A673 (cell line): ENCODE data around the gene WDR27. TPM values are rescaled to one million over a fixed set of nuclear protein-coding genes. Genes with fewer than 3 reads are reported as not detected.

Experiments used
- BruUV-seq: library from RNA; stranded (reverse); fragments of 400-500 nt; replicated peaks from 2 replicates; lab custom pipeline; 2021; lab: Mats Ljungman, UMichigan
- CTCF ChIA-PET: fragments of 300-600 bp; sonication (Branson Sonifier 250); formaldehyde crosslinking; loops from one replicate; lab custom pipeline; 2022; ENCODE audit warnings: antibody characterized with exemption; lab: Charles Lee
- POLR2A ChIA-PET: fragments of 300-600 bp; sonication (Branson Sonifier 250); formaldehyde crosslinking; loops from one replicate; lab custom pipeline; 2022; ENCODE audit warnings: antibody characterized with exemption; ENCODE audit not compliant: low non-redundant PET; lab: Charles Lee
- DNase-seq: peaks from one replicate; pipeline ENCODE4 v3.0.0-alpha.2; 2015; ENCODE audit warnings: low spot score
- H3K27ac ChIP-seq: fragments of 200-600 bp; sonication (generic); 2 replicates; pipeline ENCODE4 v1.5.1; 2016; ENCODE audit warnings: mixed run types, low read depth, mild to moderate bottlenecking, mixed read lengths, antibody characterized with exemption, low read length; ENCODE audit not compliant: poor library complexity, severe bottlenecking
- H3K27me3 ChIP-seq: fragments of 200-600 bp; sonication (generic); replicated peaks from 2 replicates; pipeline ENCODE4 v1.6.1; 2017; ENCODE audit warnings: mixed run types, low read depth, mild to moderate bottlenecking, mixed read lengths, antibody characterized with exemption, low read length; ENCODE audit not compliant: insufficient read depth, poor library complexity
- H3K36me3 ChIP-seq: fragments of 200-600 bp; sonication (generic); 2 replicates; pipeline ENCODE4 v1.6.1; 2016; ENCODE audit warnings: mixed run types, mild to moderate bottlenecking, mixed read lengths, antibody characterized with exemption, low read length; ENCODE audit not compliant: insufficient read depth, poor library complexity, severe bottlenecking
- H3K4me1 ChIP-seq: fragments of 200-600 bp; sonication (generic); 2 replicates; pipeline ENCODE4 v1.6.1; 2017; ENCODE audit warnings: mixed run types, mild to moderate bottlenecking, mixed read lengths, antibody characterized with exemption, low read length; ENCODE audit not compliant: insufficient read depth, poor library complexity, severe bottlenecking
- H3K4me3 ChIP-seq: fragments of 200-600 bp; sonication (generic); 2 replicates; pipeline ENCODE4 v1.5.1; 2016; ENCODE audit warnings: low read depth, mixed run types, mild to moderate bottlenecking, mixed read lengths, low read length; ENCODE audit not compliant: poor library complexity, severe bottlenecking
- H3K9me3 ChIP-seq: fragments of 200-600 bp; sonication (generic); 2 replicates; pipeline ENCODE4 v1.6.1; 2016; ENCODE audit warnings: mixed run types, low read depth, mild to moderate bottlenecking, mixed read lengths, antibody characterized with exemption, low read length; ENCODE audit not compliant: poor library complexity, severe bottlenecking
- EZH2 ChIP-seq: fragments of 200-600 bp; sonication (generic); IDR thresholded peaks from 2 replicates; pipeline ENCODE4 v1.6.1; 2017; ENCODE audit warnings: borderline replicate concordance, low read depth, mild to moderate bottlenecking, mixed read lengths, antibody characterized with exemption, low read length; ENCODE audit not compliant: poor library complexity, severe bottlenecking
- intact Hi-C: fragments of 100-400 bp; cut with micrococcal nuclease; formaldehyde crosslinking; loops from one replicate; pipeline ENCODE4 v1.10.0; 2022; ENCODE audit not compliant: unreplicated experiment
- total RNA-seq: library from RNA; stranded (reverse); gene quantifications from 2 replicates; pipeline ENCODE4 v1.2.3, GENCODE V29; 2021
- TF ChIP-seq, protein P1 (sequence below): fragments of 300-800, 200-600 bp; sonication (generic); conservative IDR thresholded peaks from 2 replicates; pipeline ENCODE4 v1.5.1; 2017; ENCODE audit warnings: low read depth, mild to moderate bottlenecking, antibody characterized with exemption, low read length, moderate library complexity, mixed read lengths

WDR27 gene
- total RNA-seq, 1 experiment from 2014 or later, result 77.3 TPM

- H3K27ac ChIP-seq, result no peak overlapping the region
- no peaks in the 10 kb centered on the region for H3K27me3 ChIP-seq
- ChIA-PET CTCF (no interaction called here), POLR2A (no interaction called here)
- H3K4me1 ChIP-seq, result no peaks in the 10 kb centered on the region
- TF ChIP-seq, protein P1, sequence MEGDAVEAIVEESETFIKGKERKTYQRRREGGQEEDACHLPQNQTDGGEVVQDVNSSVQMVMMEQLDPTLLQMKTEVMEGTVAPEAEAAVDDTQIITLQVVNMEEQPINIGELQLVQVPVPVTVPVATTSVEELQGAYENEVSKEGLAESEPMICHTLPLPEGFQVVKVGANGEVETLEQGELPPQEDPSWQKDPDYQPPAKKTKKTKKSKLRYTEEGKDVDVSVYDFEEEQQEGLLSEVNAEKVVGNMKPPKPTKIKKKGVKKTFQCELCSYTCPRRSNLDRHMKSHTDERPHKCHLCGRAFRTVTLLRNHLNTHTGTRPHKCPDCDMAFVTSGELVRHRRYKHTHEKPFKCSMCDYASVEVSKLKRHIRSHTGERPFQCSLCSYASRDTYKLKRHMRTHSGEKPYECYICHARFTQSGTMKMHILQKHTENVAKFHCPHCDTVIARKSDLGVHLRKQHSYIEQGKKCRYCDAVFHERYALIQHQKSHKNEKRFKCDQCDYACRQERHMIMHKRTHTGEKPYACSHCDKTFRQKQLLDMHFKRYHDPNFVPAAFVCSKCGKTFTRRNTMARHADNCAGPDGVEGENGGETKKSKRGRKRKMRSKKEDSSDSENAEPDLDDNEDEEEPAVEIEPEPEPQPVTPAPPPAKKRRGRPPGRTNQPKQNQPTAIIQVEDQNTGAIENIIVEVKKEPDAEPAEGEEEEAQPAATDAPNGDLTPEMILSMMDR, result no peak
- TF ChIP-seq EZH2, result no peak
- no peak for DNase-seq
- H3K9me3 ChIP-seq, result no peaks in the 10 kb centered on the region
- BruUV-seq, result no TSS peak
- H3K36me3 ChIP-seq, result no peaks in the 10 kb centered on the region
- H3K4me3 ChIP-seq, result no peak overlapping the region
- intact Hi-C loops, result no loop called here
These were observed 66.5 kb downstream of the WDR27 start for GRCh38 chr6:169635345-169635744.

DNA sequence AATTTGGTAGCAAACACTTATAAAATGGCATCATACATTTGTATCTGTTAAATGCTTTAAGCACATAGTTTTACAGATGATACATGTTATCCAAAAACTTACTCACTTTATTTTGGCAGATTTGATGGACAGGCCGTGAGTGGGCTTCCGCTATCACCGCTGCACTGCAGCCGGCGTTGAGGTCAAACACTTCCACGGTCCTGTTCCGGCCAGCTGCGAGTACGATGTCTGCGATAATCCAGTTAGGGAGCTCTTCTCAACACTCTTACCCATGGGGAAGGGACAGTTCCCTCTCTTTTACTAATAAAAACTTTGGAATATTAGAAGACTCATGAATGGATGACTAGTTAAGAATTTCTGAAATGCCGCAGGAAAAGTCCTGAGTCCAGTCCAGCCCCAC lies 69.0 kb downstream of the WDR27 start:
- H3K27me3 ChIP-seq, result no peaks in the 10 kb centered on the region
- CTCF ChIA-PET, result no interaction called here
- no peak overlapping the region for H3K4me3 ChIP-seq
- intact Hi-C loops, result no loop called here
- H3K9me3 ChIP-seq, result no peaks in the 10 kb centered on the region
- H3K36me3 ChIP-seq, result no peaks in the 10 kb centered on the region
- H3K4me1 ChIP-seq, result no peaks in the 10 kb centered on the region
- TF ChIP-seq, protein P1, result no peak
- no peak for TF ChIP-seq EZH2
- POLR2A ChIA-PET, result no interaction called here
- no TSS peak for BruUV-seq
- no peak for DNase-seq
- no peak overlapping the region for H3K27ac ChIP-seq

- Histone ChIP-seq H3K4me3 (no peak overlapping the region), H3K27me3 (no peaks in the 10 kb centered on the region), H3K9me3 (no peaks in the 10 kb centered on the region), H3K36me3 (no peaks in the 10 kb centered on the region), H3K4me1 (no peaks in the 10 kb centered on the region), H3K27ac (no peak overlapping the region)
- TF ChIP-seq, protein P1, result no peak
- no peak for TF ChIP-seq EZH2
- CTCF ChIA-PET, result no interaction called here
- intact Hi-C loops, result no loop called here
- POLR2A ChIA-PET, result no interaction called here
- DNase-seq, result no peak
- no TSS peak for BruUV-seq
These were observed 72.6 kb downstream of the WDR27 start for GRCh38 chr6:169629256-169629655.
